Subcutaneous abdominal adipose tissue (tissue), 5 donors: ENCODE data around the gene GRIK4.

Source experiments
- H3K27ac ChIP-seq: one replicate; pipeline ENCODE4 v1.7.0; 2013; ENCODE audit warnings: low read depth, mild to moderate bottlenecking, inconsistent platforms, low read length, moderate library complexity
- H3K27me3 ChIP-seq, 5 donors: one replicate each; pipeline ENCODE4 v1.7.0; 2013; ENCODE audit warnings: low read length in 5 of 5, inconsistent platforms in 1 of 5; ENCODE audit not compliant: control insufficient read depth in 5 of 5, insufficient read depth in 4 of 5
- H3K36me3 ChIP-seq, 5 donors: one replicate each; pipeline ENCODE4 v1.7.0; 2013; ENCODE audit warnings: low read length in 5 of 5; ENCODE audit not compliant: control insufficient read depth in 5 of 5, insufficient read depth in 5 of 5
- H3K4me1 ChIP-seq, 5 donors: one replicate each; pipeline ENCODE4 v1.7.0; 2013; ENCODE audit warnings: low read length in 5 of 5, mild to moderate bottlenecking in 3 of 5, moderate library complexity in 1 of 5; ENCODE audit not compliant: control insufficient read depth in 5 of 5, insufficient read depth in 5 of 5
- H3K4me3 ChIP-seq, 5 donors: one replicate each; pipeline ENCODE4 v1.7.0; 2013; ENCODE audit warnings: low read length in 5 of 5, low read depth in 1 of 5
- H3K9ac ChIP-seq, 5 donors: one replicate each; pipeline ENCODE4 v1.7.0; 2013; ENCODE audit warnings: low read length in 5 of 5, mild to moderate bottlenecking in 4 of 5, moderate library complexity in 3 of 5
- H3K9me3 ChIP-seq, 5 donors: one replicate each; pipeline ENCODE4 v1.7.0; 2013; ENCODE audit warnings: low read length in 5 of 5; ENCODE audit not compliant: control insufficient read depth in 5 of 5
- donor health status: healthy.
- donor health status: healthy.
- donor health status: healthy.
- donor health status: healthy.
- donor health status: healthy.

GRIK4 gene

DNA sequence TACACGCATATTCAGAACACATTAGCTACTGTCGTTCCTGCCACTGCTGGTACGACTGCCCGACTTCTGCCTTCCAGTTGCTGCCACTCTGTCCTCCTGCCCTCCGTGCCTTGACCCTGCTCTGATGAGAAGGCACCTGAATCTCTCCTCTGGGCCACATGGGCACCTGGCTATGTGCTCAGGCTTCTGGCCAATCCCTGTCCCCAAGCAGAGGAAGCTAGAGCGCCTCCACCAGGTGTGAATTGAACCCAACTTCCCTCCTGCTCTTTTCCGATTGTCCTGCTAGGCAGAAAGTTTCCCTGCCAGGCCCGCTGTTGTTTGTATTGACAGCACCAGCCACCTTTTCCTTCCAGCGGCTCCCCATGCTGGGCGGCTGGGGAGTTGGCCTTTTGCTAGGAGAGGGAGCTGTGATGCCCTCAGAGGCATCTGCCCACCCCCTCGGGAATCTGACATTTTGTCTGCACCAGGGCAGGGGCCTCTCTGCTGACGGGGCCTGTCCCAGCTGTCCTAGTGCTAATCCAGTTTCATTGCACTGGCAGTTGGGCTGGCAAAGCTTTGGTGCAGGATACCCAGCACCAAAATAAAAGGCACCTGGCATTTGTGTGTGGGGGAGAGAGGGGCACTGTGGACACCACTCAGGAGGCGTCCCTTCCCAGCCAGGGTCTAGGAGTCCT, 118.0 kb downstream of the GRIK4 start:
- H3K4me3 ChIP-seq, result no peak overlapping the region
- H3K27me3 ChIP-seq, result peaks cover 0 to 12% (median 0%) of the 10 kb centered on the region in 5 donors
- no peaks in the 10 kb centered on the region for H3K36me3 ChIP-seq
- H3K4me1 ChIP-seq, result peaks cover 0 to 6% (median 0%) of the 10 kb centered on the region in 5 donors
- no peak overlapping the region for H3K27ac ChIP-seq
- no peak overlapping the region for H3K9ac ChIP-seq
- no peaks in the 10 kb centered on the region for H3K9me3 ChIP-seq

GRCh38 chr11:120630122-120630521, 118.6 kb downstream of the GRIK4 start:
- Histone ChIP-seq H3K9ac (no peak overlapping the region), H3K4me1 (peaks cover 0 to 6% (median 0%) of the 10 kb centered on the region in 5 donors), H3K4me3 (no peak overlapping the region), H3K9me3 (no peaks in the 10 kb centered on the region), H3K27ac (no peak overlapping the region), H3K27me3 (peaks cover 0 to 12% (median 2%) of the 10 kb centered on the region in 5 donors), H3K36me3 (no peaks in the 10 kb centered on the region)

DNA sequence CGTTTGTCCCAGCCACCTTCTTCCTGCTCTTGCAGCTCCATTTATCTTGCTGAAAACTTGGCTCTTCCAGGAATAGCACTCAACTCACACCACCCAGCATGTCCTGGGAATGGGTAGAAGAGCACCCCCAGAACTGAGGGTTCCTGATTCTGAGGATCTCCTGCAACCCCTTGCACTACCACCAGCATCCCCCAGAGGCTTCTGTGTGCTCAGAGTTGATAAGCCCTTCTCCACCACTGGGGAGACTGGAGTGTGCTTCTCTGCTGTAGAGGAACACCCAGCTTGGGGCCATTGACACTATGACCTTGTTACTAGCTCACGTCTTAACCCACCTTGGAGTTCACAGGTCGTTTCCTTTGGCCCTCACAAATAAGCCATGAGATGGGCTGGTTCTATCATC, 121.0 kb downstream of the GRIK4 start:
- no peak overlapping the region for H3K27ac ChIP-seq
- peaks cover 0 to 8% (median 5%) of the 10 kb centered on the region in 5 donors for H3K27me3 ChIP-seq
- H3K4me1 ChIP-seq, result peaks cover 0 to 6% (median 0%) of the 10 kb centered on the region in 5 donors
- no peaks in the 10 kb centered on the region for H3K9me3 ChIP-seq
- H3K9ac ChIP-seq, result no peak overlapping the region
- no peaks in the 10 kb centered on the region for H3K36me3 ChIP-seq
- H3K4me3 ChIP-seq, result no peak overlapping the region

- no peaks in the 10 kb centered on the region for H3K36me3 ChIP-seq
- H3K9ac ChIP-seq, result no peak overlapping the region
- H3K4me1 ChIP-seq, result peaks cover 0 to 6% (median 0%) of the 10 kb centered on the region in 5 donors
- H3K27ac ChIP-seq, result no peak overlapping the region
- no peaks in the 10 kb centered on the region for H3K9me3 ChIP-seq
- H3K4me3 ChIP-seq, result no peak overlapping the region
- peaks cover 0 to 8% (median 5%) of the 10 kb centered on the region in 5 donors for H3K27me3 ChIP-seq
Observed at GRCh38 chr11:120633616-120634393, 122.3 kb downstream of the GRIK4 start.

GRCh38 chr11:120634706-120635105, 123.2 kb downstream of the GRIK4 start:
- H3K4me1 ChIP-seq, result peaks cover 0 to 6% (median 0%) of the 10 kb centered on the region in 5 donors
- H3K9me3 ChIP-seq, result no peaks in the 10 kb centered on the region
- H3K4me3 ChIP-seq, result no peak overlapping the region
- H3K27ac ChIP-seq, result no peak overlapping the region
- peaks cover 0 to 7% (median 5%) of the 10 kb centered on the region in 5 donors for H3K27me3 ChIP-seq
- H3K9ac ChIP-seq, result no peak overlapping the region
- H3K36me3 ChIP-seq, result no peaks in the 10 kb centered on the region

DNA sequence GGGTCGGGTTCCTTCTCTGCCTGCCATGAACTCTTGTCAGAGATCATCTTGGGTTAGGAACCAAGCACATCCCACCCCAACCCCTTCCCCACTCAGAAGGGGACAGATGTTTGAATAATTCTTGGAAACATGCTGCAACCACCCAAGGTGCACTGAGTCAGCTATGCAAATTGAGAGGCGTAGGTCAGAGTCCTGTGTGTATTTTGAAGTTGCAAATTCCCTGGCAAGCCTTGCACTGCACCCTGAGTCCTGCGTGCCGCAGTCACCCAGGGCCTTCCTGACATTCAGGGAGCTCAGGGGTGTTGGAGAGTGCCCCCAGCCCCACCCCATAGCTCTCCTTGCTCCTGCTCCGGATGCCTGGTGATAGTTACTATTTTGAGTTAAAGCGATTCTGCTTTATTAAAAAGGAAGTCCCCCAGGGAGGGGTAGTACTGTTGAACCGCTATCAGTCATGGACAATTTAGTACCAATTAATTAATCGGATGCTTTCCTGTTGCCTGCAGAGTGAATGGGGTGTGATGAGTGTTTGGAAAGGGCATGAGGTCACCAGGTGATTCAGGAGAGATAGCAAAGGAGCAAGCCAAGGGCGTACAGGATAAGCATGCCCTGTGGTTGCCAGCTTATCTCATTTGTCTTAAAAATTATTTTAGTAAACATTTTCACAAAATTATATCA, 123.7 kb downstream of the GRIK4 start:
- no peak overlapping the region for H3K27ac ChIP-seq
- H3K4me3 ChIP-seq, result no peak overlapping the region
- no peaks in the 10 kb centered on the region for H3K36me3 ChIP-seq
- no peaks in the 10 kb centered on the region for H3K9me3 ChIP-seq
- peaks cover 0 to 6% (median 0%) of the 10 kb centered on the region in 5 donors for H3K4me1 ChIP-seq
- H3K27me3 ChIP-seq, result peaks cover 0 to 10% (median 5%) of the 10 kb centered on the region in 5 donors
- no peak overlapping the region for H3K9ac ChIP-seq

- Histone ChIP-seq H3K9me3 (no peaks in the 10 kb centered on the region), H3K27ac (no peak overlapping the region)
Observed at GRCh38 chr11:120637131-120637530, 125.6 kb downstream of the GRIK4 start.

GRCh38 chr11:120642196-120642894, 130.8 kb downstream of the GRIK4 start:
- H3K36me3 ChIP-seq, result no peaks in the 10 kb centered on the region
- no peak overlapping the region for H3K4me3 ChIP-seq
- peaks cover 7 to 27% (median 12%) of the 10 kb centered on the region in 5 donors for H3K27me3 ChIP-seq
- H3K9me3 ChIP-seq, result no peaks in the 10 kb centered on the region
- H3K4me1 ChIP-seq, result peaks cover 0 to 3% (median 0%) of the 10 kb centered on the region in 5 donors
- no peak overlapping the region for H3K27ac ChIP-seq
- no peak overlapping the region for H3K9ac ChIP-seq

More at GRCh38 chr11:120637131-120637530, 125.6 kb downstream of the GRIK4 start:
- peaks cover 2 to 10% (median 5%) of the 10 kb centered on the region in 5 donors for H3K27me3 ChIP-seq
- no peaks in the 10 kb centered on the region for H3K4me1 ChIP-seq
- H3K4me3 ChIP-seq, result no peak overlapping the region
- H3K9ac ChIP-seq, result no peak overlapping the region
- no peaks in the 10 kb centered on the region for H3K36me3 ChIP-seq

- H3K27me3 ChIP-seq, result peaks cover 4 to 27% (median 12%) of the 10 kb centered on the region in 5 donors
- no peaks in the 10 kb centered on the region for H3K36me3 ChIP-seq
- H3K4me1 ChIP-seq, result peaks cover 0 to 3% (median 0%) of the 10 kb centered on the region in 5 donors
- H3K9me3 ChIP-seq, result no peaks in the 10 kb centered on the region
- no peak overlapping the region for H3K27ac ChIP-seq
- H3K9ac ChIP-seq, result no peak overlapping the region
- no peak overlapping the region for H3K4me3 ChIP-seq
Observed at GRCh38 chr11:120643284-120643683, 131.7 kb downstream of the GRIK4 start.
